Measurements from ENCODE around the gene OGN.

The OGN gene

DNA sequence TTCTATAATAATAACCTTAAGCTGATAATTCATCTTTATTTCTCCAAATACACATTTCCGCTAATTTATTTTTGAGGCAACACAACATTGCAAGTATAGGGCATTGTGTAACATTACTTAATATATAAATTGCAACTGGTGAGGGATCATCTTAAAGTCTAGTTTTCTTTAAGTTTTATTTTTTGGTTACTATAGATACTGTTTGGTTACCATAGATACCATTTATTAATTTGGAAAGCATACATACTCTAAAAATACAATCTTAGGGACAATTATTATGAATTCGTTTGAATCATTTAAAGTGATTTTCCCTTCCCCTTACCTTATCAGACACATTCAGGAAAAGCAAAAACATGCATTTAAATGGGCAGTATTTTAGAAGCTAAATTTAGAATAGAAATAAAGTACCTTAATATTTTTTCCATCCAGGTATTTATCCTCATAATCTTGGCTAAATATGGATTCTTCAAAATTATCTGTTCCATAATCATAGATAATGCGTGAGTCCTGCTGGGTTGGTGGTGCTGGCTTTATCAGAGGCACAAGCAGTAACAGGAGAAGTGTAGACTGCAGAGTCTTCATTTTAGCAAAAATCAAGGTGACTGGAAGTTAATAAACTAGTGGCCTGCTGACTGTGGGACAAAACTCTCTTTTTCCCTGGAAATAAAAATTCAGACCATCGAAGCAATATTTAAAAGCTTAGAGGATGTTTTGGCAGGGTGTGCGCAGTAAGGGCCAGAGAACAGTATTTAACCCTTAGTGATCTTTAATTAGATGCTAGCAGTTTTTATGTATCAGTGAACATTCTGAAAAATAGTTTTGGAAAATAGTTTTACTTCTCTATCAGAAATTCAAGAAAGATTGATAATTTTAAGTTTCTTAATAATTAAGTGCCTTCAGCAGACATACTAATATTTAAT lies 1.3 kb downstream of the OGN start:
- no peak for DNase-seq

DNA sequence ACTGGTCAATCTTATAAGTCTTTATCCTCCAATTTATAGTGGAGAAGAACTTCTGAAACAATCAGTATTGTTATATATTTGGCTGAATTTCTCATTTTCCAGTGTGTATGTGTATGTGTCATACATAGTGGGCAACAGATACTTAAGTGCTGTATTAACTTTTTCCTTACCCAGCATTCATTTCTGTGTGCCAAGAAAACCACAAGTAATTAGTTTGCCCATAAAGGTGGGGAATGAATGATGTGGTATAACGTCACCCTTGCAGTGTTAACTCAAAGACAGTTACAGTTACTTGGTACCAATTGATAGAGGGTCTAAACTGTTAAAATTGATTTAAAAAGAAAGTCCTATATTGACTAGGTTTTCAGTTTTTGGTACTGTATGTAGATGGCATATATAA lies 2.0 kb downstream of the OGN start:
- DNase-seq = no peak

DNA sequence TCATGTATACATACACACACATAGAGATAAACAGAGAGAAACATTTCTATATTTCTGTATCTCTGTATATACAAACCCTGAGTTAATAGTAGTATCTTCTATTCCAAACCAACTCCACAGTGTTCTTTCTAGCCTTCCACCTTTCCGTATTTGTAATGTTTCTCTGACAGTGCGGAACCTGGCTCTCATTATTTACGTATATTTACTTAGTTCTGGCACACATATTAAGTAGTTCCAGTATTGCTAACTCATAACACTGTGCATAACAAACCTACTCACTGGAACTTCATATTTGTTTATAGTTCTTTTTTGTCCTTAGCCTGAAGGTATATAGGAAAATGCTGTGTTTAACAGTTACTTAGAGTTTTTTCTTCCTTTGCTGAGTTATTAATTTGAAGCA lies 6.5 kb downstream of the OGN start:
- no peak for DNase-seq

DNA sequence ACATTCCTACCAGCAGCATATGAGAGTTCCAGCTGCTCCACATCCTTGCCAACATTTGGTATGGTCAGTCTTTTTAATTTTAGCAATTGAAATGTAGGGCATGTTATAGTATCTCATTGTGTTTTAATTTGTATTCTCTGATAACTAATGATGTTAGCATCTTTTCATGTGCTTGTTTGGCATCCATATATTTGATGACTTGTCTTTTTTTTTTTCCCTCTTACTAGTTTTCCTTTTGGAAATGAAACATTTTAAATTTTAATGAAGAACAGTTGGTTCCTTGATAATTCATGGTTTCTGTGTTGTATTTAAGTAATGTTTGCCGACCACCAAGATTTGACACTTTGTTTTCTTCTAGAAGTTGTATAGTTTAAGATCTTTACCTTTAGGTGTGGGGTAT lies 8.8 kb downstream of the OGN start:
- no peak for DNase-seq

DNA sequence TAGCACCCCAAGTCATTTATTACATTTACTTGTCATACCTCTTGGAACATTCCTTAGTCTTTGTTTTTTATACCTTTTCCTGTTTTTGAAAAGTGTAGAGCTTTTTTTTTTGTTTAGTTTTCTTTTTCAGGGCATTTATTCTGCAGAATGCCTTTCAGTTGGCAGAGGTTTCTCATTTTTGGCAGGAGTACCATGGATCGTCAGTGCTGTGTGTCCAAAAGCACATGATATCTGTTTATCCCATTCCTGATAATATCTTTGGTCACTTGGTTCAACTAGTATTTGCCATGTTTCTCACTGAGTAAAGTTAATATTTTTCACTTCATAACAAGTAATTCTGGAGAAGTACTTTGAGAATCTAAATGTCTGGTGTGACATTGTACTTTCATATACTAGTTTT lies 10.7 kb downstream of the OGN start:
- DNase-seq = no peak

- DNase-seq = no peak
Measured at GRCh38 chr9:92392690-92393089, 11.7 kb downstream of the OGN start.

DNA sequence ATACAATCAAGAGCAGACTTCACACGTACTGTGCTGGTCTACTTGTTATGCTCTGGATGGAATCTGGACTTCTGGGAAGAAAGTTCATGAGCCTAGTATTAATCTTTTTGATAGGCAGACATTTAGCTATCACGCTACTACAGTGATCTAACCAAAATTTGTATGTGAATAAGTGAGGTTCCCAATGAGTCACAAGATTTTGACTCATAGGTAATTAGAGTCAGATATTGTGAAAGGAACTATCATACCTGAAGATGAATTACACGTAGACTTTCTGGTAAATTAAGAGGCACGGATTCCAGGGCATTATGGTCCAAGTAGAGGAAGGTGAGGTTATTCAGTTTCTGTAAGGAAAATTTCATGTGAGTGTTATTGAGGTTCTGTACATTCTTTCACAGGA lies 18.4 kb downstream of the OGN start:
- no peak for DNase-seq

GRCh38 chr9:92385477-92385876 lies 18.9 kb downstream of the OGN start:
- no peak for DNase-seq

GRCh38 chr9:92385001-92385400 lies 19.4 kb downstream of the OGN start:
- DNase-seq = no peak

DNA sequence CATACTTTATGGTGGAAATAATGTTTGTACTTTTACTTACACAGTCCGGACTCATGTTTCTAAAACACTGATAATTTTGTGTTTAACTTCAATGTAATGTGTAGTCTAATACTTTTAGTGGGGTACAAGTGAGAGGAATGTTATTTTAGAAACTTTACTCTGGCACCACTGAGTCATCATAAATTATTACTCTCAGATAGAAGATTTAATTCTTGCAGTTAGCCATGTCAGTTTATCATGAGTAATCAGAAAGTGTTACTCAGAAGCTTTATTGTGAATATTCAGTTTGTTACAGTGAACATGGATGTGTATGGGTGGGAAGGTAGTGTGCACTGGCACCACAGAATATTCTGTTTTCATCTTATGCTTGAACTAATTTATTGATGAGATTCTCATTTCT lies 20.0 kb downstream of the OGN start:
- DNase-seq = no peak

- no peak for DNase-seq
Measured at GRCh38 chr9:92381775-92382174, 22.6 kb downstream of the OGN start.

GRCh38 chr9:92380603-92381002 lies 23.8 kb downstream of the OGN start:
- DNase-seq = no peak

DNA sequence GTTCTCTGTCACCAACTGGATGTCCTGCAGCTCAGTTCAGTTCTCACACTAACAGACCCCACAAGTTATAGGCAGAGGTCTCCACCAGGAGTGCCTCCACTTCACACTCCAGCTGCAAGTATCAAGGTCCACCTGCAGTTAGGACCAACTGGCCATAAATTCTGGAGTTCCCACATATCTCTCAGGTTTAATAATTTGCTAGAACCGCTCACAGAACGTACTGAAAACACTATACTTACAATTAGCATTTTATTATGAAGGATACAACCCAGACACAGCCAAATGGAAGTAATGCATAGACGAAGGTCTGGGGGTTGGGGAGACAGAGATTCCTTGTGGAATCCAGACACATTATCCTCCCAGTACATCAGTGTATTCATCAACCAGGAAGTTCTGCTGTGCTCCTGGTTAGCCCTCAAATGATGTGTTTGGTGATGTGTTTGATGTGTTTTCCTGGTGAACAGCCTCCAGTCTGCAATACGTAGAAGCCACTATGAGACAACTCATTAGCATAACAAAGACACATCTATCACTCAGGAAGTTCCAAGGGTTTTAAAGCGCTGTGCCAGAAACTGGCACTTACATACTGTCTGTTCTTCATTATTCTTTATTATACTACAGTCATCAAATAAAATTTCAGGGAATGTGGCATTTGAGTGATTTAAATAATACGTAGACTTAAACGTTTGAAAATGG lies 25.4 kb downstream of the OGN start:
- no peak for DNase-seq

DNA sequence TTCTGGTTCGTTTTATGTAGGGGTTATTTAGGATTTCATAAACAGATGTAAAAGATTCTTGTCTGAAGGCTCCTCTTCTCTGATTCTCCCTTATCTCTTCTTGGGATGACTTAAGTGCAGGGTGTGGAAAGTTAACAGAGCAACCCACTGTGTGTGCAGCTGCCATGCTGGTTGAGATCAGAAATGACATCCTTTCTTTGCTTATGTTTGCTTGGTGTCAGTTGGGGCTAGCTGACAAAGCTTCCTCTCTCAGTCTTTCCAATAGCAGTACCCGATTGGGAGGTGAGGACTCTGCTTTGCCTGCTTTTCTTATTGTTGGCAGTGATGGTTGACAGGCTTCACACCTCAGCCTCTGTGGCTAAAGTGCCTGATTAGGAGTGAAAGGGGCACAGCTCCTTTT lies 26.5 kb downstream of the OGN start:
- DNase-seq = no peak

DNA sequence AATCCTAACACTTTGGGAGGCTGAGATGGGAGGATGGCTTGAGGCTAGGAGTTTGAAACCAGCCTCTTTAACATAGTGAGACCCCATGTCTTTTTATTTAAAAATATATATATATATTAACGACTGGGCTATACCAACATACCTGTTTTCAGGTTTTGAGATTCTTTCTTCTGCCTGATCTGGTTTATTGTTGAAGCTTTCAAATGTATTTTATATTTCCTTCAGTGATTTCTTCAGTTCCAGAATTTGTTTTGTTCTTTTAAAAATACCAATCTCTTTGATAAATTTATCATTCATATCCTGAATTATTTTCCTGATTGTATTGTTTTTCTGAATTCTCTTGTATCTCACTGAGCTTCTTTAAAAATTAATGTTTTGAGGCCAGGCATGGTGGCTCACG lies 31.2 kb downstream of the OGN start:
- DNase-seq = no peak

DNA sequence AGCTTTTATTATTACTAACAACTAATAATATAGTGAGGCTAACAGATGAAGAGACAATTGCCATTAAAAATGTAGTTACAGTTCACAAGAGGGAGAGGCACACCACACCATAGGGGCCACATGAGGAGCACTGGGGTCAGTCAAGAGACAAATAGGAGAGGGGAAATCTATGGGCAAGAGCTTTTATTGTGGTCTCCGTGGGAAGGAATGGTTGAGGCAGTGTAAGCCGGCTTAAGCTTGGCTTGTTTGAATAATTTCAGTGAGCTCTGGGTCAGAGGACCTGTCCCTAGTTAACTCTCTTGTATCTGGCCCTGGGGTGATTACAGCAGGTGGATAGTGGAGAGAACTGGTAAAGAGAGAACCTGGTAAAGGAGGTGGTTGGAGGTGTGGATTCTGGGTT lies 35.3 kb downstream of the OGN start:
- DNase-seq = no peak

DNA sequence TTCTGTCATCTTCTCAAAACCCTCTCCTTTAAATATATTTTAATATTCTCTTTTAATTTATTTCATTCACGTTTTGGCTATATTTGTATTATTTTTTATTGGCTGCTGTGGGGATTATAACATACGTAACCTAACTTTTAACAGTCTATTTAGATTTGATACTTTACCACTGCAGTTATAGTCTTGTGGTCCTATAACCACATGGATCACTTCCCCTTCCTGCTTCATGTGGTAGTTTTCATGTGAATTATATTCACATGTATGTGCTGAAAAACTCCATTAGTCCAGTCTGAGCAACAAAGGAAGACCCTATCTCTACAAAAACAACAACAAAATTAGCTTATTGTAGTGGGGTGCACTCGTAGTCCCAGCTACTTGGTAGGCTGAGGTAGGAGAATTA lies 44.3 kb downstream of the OGN start:
- no peak for DNase-seq

- DNase-seq = no peak
Measured at GRCh38 chr9:92359394-92359995, 44.9 kb downstream of the OGN start.

- no peak for DNase-seq
Measured at GRCh38 chr9:92353051-92353450, 51.3 kb downstream of the OGN start.

DNA sequence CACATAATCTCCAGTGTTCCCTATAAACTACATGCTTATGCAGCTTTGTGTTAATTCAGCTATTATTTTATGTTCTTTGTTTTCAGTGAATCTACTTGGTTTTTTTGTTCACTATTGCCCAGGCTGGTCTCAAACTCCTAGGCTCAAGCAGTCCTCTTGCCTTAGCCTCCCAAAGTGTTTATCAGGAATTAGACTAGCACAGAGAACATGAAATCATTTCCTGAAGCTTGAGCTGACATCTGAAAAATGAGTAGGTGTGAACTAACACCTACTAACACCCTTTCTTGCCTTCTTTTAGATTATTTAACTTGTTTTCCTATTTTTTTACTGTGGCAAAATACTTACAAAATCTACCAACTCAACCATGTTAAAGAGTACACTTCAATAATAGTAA lies 53.6 kb downstream of the OGN start:
- no peak for DNase-seq

DNA sequence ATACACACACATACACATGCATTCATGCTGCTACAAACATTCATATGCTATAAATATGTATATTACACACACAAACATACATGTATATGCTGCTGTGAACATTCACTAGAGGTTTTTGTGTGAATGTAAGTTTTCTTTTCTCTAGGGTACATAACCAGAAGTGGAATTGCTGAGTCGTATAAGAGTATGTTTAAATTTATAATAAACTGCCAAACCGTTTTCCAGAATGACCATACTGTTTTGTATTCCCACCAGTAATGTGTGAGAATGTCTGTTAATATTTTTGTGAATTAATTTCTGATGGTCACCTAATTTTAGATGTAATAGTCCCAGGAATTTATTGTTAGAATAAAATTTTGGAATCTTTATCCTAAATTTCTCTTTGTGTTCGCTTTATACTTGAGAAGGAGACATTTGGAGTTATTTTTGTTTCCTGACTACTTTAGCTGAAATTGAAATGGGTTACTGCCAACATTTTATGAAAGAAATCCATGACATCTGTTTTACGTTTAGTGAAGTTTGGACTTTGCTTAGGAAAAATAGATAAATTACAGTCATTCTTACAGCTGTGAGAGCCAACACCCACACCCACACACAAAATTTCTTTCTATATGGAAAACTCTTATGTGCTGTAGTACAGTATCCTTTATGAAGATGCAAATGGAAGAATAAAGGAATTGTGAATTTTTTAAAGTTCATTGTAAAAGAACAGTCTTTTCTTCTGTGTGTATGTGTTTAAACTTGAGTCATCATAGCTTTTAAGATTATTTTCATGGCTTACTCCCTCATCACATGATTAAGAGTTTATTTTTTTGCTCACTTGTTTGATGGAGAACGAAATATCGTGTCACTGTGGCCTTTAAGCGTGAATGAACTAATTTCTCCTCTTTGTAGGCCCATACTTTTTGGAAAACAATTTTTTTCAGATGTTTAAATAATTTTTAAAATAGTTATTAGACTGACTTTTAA lies 54.3 kb downstream of the OGN start:
- DNase-seq = no peak

DNA sequence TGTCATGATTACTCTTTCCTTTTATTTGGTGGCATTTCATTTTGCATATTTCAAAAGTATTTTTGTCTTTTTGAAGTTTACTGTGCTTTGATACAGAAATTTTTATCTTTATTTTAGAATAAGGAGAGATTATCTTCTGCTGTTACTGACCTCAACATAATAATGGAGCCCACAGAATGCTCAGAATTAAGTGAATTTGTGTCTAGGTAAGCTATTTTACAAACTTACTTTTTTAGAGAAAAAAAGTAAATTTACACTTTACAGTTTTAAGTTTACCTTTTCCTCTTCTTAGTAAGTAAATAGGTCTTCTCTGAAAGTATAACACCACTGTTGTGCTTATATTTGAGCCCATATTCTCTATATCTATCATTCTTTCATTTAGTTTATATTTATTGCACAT lies 58.8 kb downstream of the OGN start:
- no peak for DNase-seq
